ENCODE data around the gene CENPB. TPM values are rescaled to one million over a fixed set of nuclear protein-coding genes. Genes with fewer than 3 reads are reported as not detected.

CENPB gene
- total and polyA plus RNA-seq, 4 donors: 35.9 to 113 (median 79.4) TPM

- Histone ChIP-seq H3K27ac (ENCODE audit: low read depth in 1 of 2, low read length in 1 of 2) (no peak overlapping the region), H3K4me1 (ENCODE audit: control insufficient read depth in 5 of 5, insufficient read depth in 5 of 5, low read length in 5 of 5) (peaks cover 0 to 19% (median 11%) of the 10 kb centered on the region in 5 donors), H3K9ac (ENCODE audit: insufficient read depth in 1 of 2, low read length in 2 of 2) (no peak overlapping the region), H3K36me3 (ENCODE audit: control insufficient read depth in 4 of 4, insufficient read depth in 4 of 4, low read length in 4 of 4) (peaks cover 8 to 34% (median 23%) of the 10 kb centered on the region in 4 donors), H3K9me3 (ENCODE audit: control insufficient read depth in 4 of 4, insufficient read depth in 3 of 4, low read length in 3 of 4) (no peaks in the 10 kb centered on the region), H3K4me3 (no peak overlapping the region), H3K27me3 (ENCODE audit: control insufficient read depth in 3 of 3, insufficient read depth in 3 of 3, low read length in 2 of 3) (no peaks in the 10 kb centered on the region)
- no peak for ATAC-seq (ENCODE audit: insufficient read depth, low FRiP score)
- no peak for DNase-seq
- TF ChIP-seq, protein P1, sequence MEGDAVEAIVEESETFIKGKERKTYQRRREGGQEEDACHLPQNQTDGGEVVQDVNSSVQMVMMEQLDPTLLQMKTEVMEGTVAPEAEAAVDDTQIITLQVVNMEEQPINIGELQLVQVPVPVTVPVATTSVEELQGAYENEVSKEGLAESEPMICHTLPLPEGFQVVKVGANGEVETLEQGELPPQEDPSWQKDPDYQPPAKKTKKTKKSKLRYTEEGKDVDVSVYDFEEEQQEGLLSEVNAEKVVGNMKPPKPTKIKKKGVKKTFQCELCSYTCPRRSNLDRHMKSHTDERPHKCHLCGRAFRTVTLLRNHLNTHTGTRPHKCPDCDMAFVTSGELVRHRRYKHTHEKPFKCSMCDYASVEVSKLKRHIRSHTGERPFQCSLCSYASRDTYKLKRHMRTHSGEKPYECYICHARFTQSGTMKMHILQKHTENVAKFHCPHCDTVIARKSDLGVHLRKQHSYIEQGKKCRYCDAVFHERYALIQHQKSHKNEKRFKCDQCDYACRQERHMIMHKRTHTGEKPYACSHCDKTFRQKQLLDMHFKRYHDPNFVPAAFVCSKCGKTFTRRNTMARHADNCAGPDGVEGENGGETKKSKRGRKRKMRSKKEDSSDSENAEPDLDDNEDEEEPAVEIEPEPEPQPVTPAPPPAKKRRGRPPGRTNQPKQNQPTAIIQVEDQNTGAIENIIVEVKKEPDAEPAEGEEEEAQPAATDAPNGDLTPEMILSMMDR (IDR thresholded peaks at IDR 0.05; ENCODE audit: control extremely low read depth, extremely low read depth): no peak
- WGBS, 2 donors: 95 to 98% methylated on average over 14 of the region's 14 CpGs
Measured at GRCh38 chr20:3821996-3822395, 35.5 kb upstream of the CENPB start.

DNA sequence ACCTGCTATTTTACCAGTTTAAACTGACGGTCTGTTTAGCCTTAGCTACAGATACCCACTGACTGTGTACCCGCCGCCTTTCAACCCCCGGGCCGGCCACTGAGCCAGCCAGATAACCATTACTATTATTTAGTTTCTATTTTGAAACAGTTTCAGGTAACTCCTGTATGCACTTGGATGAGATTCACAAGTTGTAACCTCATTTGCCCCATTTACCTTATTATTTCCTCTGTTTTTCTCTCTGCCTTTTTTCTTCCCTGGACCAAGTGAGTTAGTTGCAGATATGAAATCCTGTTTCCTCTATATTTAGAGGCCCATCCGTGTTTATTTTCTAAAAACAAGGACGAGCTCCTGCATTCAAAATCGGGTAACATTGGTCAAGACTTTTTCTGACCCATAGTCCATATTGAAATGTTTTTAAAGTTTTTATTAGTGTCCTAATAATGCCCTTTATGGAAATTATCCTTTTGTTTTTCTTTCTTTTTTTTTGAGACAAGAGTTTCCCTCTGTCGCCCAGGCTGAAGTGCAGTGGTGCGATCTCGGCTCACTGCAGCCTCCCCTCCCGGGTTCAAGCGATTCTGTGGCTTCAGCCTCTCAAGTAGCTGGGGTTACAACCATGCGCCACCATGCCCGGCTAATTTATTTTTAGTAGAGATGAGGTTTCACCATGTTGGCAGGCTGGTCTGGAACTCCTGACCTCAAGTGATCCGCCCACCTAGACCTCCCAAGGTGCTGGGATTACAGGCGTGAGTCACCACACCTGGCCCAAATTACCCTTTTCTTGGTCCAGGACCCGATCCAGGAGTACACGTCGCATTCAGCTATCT lies 34.6 kb upstream of the CENPB start:
- Histone ChIP-seq H3K9ac (ENCODE audit: insufficient read depth in 1 of 2, low read length in 2 of 2) (peak overlapping the region; percentile 92 to 97), H3K36me3 (ENCODE audit: control insufficient read depth in 4 of 4, insufficient read depth in 4 of 4, low read length in 4 of 4) (peaks cover 8 to 31% (median 23%) of the 10 kb centered on the region in 4 donors), H3K27ac (ENCODE audit: low read depth in 1 of 2, low read length in 1 of 2) (peak overlapping the region; percentile 98 to 100), H3K4me1 (ENCODE audit: control insufficient read depth in 5 of 5, insufficient read depth in 5 of 5, low read length in 5 of 5) (peaks cover 0 to 19% (median 11%) of the 10 kb centered on the region in 5 donors), H3K4me3 (peak overlapping the region; percentile 85), H3K9me3 (ENCODE audit: control insufficient read depth in 4 of 4, insufficient read depth in 3 of 4, low read length in 3 of 4) (no peaks in the 10 kb centered on the region), H3K27me3 (ENCODE audit: control insufficient read depth in 3 of 3, insufficient read depth in 3 of 3, low read length in 2 of 3) (no peaks in the 10 kb centered on the region)
- 45 to 50% methylated on average over 20 of the region's 20 CpGs for WGBS, 2 donors
- DNase-seq (no peak), ATAC-seq (ENCODE audit: insufficient read depth, low FRiP score) (no peak)
- TF ChIP-seq, protein P1 (IDR thresholded peaks at IDR 0.05; ENCODE audit: control extremely low read depth, extremely low read depth): no peak

- Histone ChIP-seq H3K9me3 (ENCODE audit: control insufficient read depth in 4 of 4, insufficient read depth in 3 of 4, low read length in 3 of 4) (no peaks in the 10 kb centered on the region), H3K27me3 (ENCODE audit: control insufficient read depth in 3 of 3, insufficient read depth in 3 of 3, low read length in 2 of 3) (no peaks in the 10 kb centered on the region), H3K27ac (ENCODE audit: low read depth in 1 of 2, low read length in 1 of 2) (peak within 1 kb of the TSS; percentile 98 to 100), H3K36me3 (ENCODE audit: control insufficient read depth in 4 of 4, insufficient read depth in 4 of 4, low read length in 4 of 4) (peaks cover 8 to 23% (median 20%) of the 10 kb centered on the region in 4 donors), H3K4me3 (peak within 1 kb of the TSS; percentile 85), H3K4me1 (ENCODE audit: control insufficient read depth in 5 of 5, insufficient read depth in 5 of 5, low read length in 5 of 5) (peaks cover 0 to 19% (median 11%) of the 10 kb centered on the region in 5 donors), H3K9ac (ENCODE audit: insufficient read depth in 1 of 2, low read length in 2 of 2) (peak within 1 kb of the TSS; percentile 92 to 97)
- TF ChIP-seq, protein P1 (IDR thresholded peaks at IDR 0.05; ENCODE audit: control extremely low read depth, extremely low read depth): peak; percentile 84
- ATAC-seq (ENCODE audit: insufficient read depth, low FRiP score): peak; percentile 94
- peak; percentile 98 to 99 (median 98) for DNase-seq
- WGBS, 2 donors: 0% methylated on average over 94 to 96 of the region's 96 CpGs
Measured at GRCh38 chr20:3820048-3820900, 33.7 kb upstream of the CENPB start, which contains the start of gene AP5S1. TSS of gene AP5S1 (plus strand) at chr20:3820547. CDS start at chr20:3822118, 1,571 bp downstream.

Measured in lung (tissue), 12 donors.